ENCODE data around the gene CUX1.

CUX1 gene

GRCh38 chr7:101846800-101847538, 29.5 kb downstream of the CUX1 start:
- TF ChIP-seq GATA3 (IDR thresholded peaks at IDR 0.05; ENCODE audit: low read depth, low read length) (no peak), GATA2 (IDR thresholded peaks at IDR 0.05; ENCODE audit: low read depth, low read length) (no peak; the same call in 1 of the 2 replicates)

GRCh38 chr7:101848208-101848951, 31.0 kb downstream of the CUX1 start:
- no peak for TF ChIP-seq GATA3 (IDR thresholded peaks at IDR 0.05; ENCODE audit: low read depth, low read length)
- TF ChIP-seq GATA2 (IDR thresholded peaks at IDR 0.05; ENCODE audit: low read depth, low read length), result no peak

GRCh38 chr7:101853684-101854083, 36.3 kb downstream of the CUX1 start:
- no peak for TF ChIP-seq GATA2 (IDR thresholded peaks at IDR 0.05; ENCODE audit: low read depth, low read length)
- TF ChIP-seq GATA3 (IDR thresholded peaks at IDR 0.05; ENCODE audit: low read depth, low read length), result no peak

- TF ChIP-seq GATA2 (IDR thresholded peaks at IDR 0.05; ENCODE audit: low read depth, low read length), result no peak
- TF ChIP-seq GATA3 (IDR thresholded peaks at IDR 0.05; ENCODE audit: low read depth, low read length), result no peak
Measured at GRCh38 chr7:101854084-101854865, 36.8 kb downstream of the CUX1 start.

DNA sequence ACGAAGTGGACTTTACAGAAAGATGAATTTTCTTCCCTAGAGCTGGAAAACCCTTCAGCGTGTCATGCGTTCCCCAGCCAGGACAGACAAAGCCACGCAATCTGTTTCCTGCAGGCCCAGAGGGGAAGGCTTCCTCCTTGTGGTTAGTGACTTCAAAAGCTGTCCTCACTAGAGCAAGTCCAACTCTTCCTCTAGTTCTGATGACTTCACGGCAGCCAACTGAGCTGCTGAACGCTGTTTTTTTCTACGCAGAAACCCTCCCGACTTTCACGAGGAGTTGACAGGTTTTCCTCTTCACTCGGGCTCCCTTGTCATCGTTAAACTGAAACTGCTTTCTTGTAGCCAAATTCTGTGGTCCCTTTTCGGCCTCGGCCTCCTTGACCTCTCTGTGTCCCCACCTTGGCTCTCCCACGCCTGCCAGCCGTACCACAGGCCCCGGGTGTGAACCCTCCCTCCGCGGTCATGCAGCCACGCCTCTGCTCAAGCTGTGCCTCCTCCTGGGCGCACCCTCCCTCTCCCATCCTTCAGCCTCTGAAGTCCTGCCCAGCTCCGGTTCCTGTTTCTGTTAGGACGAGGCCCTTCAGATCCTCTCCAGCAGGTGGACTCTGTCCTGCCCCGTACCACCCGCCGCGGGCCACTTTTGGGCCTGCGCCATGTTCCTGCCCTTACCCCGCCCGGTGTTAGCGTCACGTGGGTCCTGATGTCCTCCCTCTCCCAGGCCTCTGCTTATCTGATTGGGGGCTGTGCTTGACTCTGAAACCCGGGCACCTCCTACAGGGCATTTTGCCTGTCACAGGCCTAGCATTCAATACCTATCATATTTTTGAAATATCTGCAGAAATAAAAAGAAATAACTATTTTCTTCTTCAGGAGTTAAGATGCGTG, 39.3 kb downstream of the CUX1 start:
- TF ChIP-seq GATA2 (IDR thresholded peaks at IDR 0.05; ENCODE audit: low read depth, low read length) (peak; percentile 100), GATA3 (IDR thresholded peaks at IDR 0.05; ENCODE audit: low read depth, low read length) (peak; percentile 95)

DNA sequence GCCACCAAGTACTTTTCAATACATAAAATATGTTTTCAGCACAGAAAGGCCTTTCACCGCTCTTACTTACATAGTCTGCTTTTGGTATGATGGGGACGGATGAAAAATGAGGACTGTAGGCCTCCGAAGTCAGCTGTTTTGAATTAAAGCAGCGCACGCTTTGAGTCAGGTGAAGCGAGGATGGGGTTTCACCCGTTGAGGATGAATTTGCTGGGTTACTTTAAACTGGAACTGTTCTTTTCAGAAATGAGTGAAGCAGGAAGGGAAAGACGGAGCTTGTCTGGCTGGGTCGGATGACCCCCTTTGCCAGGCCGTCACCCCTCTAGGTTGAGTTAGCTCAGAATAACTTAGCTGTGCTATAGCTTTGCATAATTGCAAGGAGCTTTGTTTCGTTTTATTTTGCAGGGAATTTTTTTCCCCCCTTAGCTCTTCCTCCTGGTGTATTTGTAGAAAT, 40.0 kb downstream of the CUX1 start:
- TF ChIP-seq GATA2 (IDR thresholded peaks at IDR 0.05; ENCODE audit: low read depth, low read length), result no peak

DNA sequence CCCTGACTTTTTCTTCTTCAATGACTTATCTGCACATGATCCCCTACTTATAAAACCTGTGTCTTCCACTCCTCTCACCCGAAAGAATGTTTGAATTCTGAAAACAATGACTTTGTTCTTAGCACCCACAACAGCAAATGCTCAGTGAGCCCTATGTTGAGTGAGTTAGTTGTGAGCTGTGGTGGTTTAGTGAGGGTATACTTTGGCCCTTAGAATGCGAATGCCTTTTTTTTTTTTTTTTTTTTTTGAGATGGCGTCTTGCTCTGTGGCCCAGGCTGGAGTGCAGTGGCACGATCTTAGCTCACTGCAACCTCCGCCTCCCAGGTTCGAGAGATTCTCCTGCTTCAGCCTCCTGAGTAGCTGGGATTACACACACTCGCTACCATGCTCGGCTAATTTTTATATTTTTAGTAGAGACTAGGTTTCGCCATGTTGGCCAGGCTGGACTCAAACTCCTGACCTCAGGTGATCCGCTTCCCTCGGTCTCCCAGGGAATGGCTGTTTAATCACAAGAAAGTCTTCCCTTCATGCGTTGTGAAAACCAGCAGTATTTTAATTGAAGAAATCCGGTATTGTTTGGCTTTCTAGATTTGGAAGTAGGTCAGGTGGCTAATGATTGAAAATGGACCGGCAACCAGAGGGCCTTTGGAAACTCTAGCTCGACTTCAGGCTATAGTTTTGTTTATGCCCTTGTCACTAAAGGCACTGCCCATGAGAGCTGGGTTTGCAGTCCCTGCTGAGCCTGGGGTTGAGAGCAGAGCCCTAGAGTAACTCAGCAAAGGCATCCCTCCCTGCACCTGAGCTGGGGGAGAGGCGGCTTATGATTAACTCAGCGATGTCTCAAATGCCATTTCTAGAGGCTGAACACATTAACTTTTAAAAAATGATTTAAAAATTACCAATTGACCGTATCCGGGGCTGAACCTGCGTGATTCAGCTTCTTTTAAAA, 41.3 kb downstream of the CUX1 start:
- TF ChIP-seq GATA2 (IDR thresholded peaks at IDR 0.05; ENCODE audit: low read depth, low read length) (no peak), GATA3 (IDR thresholded peaks at IDR 0.05; ENCODE audit: low read depth, low read length) (no peak)

GRCh38 chr7:101859411-101860106, 42.1 kb downstream of the CUX1 start:
- no peak for TF ChIP-seq GATA3 (IDR thresholded peaks at IDR 0.05; ENCODE audit: low read depth, low read length)
- TF ChIP-seq GATA2 (IDR thresholded peaks at IDR 0.05; ENCODE audit: low read depth, low read length), result no peak

DNA sequence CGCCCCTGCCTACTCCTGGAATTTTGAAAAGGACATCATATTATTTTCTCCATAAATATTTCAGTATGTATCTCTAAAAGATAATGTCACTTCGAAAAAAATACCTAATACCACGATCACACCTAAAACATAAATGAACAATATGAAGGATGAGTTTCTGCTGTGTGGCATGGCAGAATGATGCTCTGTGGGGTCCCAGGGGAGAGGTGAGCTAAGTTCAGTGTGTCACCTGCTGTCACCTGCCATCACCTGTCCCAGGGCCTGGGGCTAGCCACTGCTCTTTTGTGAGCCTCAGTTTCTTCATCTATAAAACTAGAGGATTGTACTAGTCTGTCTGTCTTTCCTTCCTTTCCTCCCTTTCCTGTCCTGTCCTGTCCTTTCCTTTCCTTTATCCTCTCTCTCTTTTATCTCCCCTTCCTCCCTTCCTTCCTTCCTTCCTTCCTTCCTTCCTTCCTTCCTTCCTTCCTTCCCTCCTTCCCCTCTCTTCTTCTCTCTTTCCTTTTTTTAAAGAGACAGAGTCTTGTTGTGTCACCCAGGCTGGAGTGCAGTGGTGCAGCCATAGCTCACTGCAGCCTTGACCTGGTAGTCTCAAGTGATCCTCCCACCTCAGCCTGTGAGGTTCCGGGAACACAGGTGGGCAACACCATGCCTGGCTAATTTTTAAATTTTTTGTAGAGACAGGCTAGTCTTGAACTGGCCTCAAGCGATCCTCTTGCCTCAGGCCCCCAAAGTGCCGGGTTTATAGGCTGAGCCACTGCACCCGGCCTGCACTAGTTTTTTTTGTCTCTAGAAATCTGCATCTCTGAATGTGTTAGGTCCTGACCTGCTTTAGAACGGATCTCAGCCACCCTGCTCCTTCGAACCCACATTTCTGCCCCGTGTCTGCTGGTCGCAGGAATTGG, 43.1 kb downstream of the CUX1 start:
- TF ChIP-seq GATA2 (IDR thresholded peaks at IDR 0.05; ENCODE audit: low read depth, low read length), result no peak
- TF ChIP-seq GATA3 (IDR thresholded peaks at IDR 0.05; ENCODE audit: low read depth, low read length), result no peak

GRCh38 chr7:101861218-101861775, 43.9 kb downstream of the CUX1 start:
- no peak for TF ChIP-seq GATA3 (IDR thresholded peaks at IDR 0.05; ENCODE audit: low read depth, low read length)

Data from SH-SY5Y (cell line).